Gastroesophageal sphincter (tissue), 3 donors: ENCODE data around the gene WASHC2A.
"Not testable (repeated sequence)": the region's sequence is repeated elsewhere in the genome, so short reads cannot be mapped to it uniquely, and the experiment has no call there.

Experiments
- POLR2A ChIP-seq, 2 donors: fragments of 450-650 bp; IDR thresholded peaks; one replicate each; pipeline ENCODE4 v1.6.1; 2017; ENCODE audit warnings: antibody characterized with exemption in 2 of 2, mild to moderate bottlenecking in 2 of 2, moderate library complexity in 1 of 2
- TF ChIP-seq, protein P1 (sequence below), 4 experiments: fragments of 200-600 bp in 2 of 4; fragments of 450-650 bp in 2 of 4; sonication (generic) in 1 of 4; IDR thresholded peaks; one replicate each; pipeline ENCODE4 v1.5.1; 2017 to 2019; ENCODE audit warnings: antibody characterized with exemption in 4 of 4, mild to moderate bottlenecking in 2 of 4, moderate library complexity in 2 of 4

DNA sequence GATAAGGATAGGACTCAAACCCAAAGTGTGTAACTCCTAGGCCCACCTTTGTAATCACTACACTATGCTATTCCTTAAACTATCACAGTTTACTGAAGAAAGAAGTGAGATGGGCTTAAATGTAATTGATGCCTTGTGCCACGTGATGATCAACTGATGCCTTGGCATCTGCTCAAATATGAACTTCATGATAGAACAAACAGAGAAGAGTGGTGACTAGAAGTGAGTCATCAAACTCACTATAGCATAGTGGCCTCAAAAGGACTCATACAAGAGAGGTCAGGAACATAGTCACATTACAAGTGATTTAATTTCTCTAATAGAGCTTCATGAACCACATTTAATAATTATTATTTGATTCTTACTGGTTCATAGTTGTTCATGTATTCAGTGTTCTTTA, 101.8 kb downstream of the WASHC2A start:
- not testable (repeated sequence) for TF ChIP-seq POLR2A (IDR thresholded peaks at IDR 0.05)
- TF ChIP-seq, protein P1, sequence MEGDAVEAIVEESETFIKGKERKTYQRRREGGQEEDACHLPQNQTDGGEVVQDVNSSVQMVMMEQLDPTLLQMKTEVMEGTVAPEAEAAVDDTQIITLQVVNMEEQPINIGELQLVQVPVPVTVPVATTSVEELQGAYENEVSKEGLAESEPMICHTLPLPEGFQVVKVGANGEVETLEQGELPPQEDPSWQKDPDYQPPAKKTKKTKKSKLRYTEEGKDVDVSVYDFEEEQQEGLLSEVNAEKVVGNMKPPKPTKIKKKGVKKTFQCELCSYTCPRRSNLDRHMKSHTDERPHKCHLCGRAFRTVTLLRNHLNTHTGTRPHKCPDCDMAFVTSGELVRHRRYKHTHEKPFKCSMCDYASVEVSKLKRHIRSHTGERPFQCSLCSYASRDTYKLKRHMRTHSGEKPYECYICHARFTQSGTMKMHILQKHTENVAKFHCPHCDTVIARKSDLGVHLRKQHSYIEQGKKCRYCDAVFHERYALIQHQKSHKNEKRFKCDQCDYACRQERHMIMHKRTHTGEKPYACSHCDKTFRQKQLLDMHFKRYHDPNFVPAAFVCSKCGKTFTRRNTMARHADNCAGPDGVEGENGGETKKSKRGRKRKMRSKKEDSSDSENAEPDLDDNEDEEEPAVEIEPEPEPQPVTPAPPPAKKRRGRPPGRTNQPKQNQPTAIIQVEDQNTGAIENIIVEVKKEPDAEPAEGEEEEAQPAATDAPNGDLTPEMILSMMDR (IDR thresholded peaks at IDR 0.05) = not testable (repeated sequence)
